ENCODE results near the gene FTCD.

DNA sequence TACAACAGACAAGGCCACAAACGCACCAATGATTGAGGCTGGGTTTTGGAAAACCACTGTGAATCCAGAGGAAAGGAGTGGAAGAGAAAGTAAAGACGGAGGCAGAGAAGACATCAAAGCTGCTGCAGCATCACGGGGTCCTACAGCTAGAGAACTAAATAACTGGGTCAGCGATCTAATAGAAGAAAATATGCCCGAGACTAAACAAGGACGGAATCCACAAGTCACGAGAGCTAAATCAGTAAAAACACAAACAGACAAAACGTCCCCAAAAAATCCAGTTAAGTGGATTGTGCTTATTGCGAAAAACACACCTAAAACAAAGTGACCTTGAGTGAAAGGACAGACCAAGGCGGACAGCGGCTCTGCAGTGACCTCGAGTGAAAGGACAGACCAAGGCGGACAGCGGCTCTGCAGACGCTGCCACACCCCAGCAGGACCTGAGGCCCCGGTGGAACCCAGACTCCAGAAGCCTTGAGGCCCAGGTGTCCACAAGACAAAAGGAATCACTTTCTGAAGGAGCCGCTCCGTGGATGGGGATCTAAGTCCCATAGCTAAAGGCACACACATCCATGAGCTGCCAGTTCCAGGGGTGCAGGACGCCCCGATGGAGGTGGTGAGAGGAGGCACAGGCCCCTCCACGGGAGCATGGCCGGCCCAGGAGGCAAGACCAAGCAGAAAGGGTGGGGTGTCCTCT is 6.0 kb downstream of the FTCD start:
- TF ChIP-seq CTCF (IDR thresholded peaks at IDR 0.05) (no peak), POLR2AphosphoS5 (IDR thresholded peaks at IDR 0.05) (no peak)
